Parietal lobe (tissue), 1 donor: ENCODE measurements around the gene CTRB1. TPM values are rescaled to one million over a fixed set of nuclear protein-coding genes. Genes with fewer than 3 reads are reported as not detected.

Experiments used
- total RNA-seq: library from RNA; depleted of rRNA; stranded (reverse); fragments of >200 nt; gene quantifications from one replicate; pipeline ENCODE4 v1.2.3, GENCODE V29; 2014

CTRB1 gene
- total RNA-seq, result not detected

DNA sequence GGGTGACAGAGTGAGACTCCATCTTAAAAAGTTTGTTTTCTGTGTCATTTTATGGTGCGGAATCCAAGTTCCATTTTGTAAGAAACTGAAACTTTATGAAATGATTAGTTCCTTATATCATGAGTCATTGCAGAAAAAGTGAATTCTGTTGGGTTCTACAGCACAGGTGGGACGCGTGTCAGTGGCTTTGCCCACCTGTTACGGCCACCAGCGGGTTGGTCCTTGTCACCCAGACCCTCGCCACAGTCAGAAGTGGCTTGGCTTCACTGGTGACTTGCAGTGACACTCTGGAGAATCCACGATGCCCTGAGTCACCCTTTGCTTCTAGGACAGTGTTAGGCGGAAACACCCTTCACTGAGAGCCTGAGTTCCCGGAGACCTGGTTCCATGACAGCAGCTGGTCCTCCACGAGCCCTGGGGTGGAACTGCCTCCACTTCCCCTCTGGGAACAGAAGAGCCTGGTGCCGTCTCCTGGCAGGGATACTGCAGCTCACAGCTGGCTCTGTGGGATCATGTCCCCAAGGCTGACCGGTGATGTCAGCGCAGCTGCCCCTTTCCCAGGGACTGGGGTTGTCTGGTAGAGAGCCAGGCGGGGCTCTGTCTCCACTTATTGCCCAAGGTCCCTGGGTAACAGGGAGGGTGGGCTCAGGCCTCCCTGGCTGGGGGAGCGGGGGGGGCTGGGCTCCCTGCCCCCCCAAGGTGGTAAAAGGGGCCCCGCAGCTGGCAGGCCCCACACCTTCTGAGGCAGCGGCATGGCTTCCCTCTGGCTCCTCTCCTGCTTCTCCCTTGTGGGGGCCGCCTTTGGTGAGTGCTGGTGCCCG lies at the start of gene CTRB1:
Gene CTRB1, plus strand, starts transcription at position 733 of the 821 bp plus-strand sequence. Its CDS starts 20 bp downstream, at position 753.

DNA sequence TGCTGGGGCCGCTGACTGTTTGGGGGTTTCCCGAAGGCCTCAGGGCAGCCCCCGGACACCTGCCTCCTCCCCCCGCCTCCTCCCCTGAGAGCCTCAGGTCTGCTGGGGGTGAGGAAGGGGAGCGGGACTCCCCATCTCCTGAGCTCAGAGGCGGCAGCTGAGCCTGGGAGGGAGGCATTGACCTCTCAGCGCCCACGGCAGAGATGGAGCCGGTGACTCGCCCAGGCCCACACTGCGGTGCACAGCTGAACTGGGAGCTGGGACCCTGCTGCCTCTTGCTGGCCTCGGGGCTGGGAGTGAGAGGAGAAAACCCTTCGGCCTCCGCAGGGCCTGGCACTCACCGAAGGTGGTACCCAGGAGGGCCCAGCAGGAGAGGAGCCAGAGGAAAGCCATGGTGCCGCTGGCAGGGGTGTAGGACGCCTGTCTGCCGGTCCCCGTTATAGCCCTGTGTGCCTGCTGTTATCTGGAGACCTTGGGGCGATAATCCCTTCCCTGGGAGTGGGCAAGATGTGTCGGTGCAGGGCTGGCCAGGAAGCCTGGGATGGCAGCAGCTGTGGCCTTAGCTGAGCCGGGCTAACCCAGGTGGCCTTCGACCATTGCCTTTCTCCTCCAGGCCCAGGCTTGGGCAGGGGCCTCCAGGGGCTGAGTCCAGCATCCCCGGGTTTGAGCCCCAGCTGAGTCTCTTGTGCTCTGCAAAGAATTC lies 11.9 kb upstream of the CTRB1 start, which contains the start of gene CTRB2:
Gene CTRB2, minus strand, starts transcription at position 413 of the 703 bp plus-strand sequence. Its CDS starts 20 bp downstream, at position 393.

DNA sequence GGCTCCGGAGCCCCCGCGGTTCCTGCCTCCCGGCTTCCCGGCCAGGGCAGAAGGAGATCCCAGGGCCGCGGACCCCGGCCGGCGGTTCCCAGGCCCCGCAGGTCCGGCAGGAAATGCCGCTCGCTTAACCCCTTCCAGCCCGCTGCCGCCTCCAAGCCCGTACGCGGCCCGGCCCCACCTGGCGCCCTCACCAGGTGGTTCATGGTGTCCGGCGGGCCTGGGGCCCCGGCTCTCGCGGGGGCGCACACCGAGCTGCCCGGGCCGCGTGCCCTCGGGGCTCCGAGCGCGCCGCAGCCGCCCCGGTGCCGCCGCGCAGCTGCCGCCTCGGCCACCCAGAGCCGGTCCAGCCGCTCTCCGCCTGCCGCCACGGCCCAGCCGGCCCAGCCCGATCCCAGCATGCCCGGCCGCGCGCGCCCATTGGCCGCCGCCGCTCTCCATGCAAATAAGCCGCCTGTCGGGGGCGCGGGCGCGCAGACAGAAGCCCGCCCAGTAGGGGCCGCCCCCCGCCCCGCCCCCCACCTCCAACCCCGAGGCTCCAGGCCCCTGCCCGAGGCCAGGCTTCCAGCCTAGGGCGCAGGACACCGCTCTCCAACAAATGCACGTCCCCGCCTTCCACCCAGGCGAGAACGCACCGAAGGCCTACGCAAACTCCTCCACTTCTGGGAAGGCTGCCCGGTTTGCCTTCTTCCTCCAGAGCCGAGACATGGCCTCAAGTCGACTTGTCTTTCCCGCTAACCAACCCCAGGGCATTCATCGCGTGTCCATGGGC lies 32.7 kb downstream of the CTRB1 start, which contains the start of gene BCAR1:
Gene BCAR1, minus strand, starts transcription at position 345 of the 769 bp plus-strand sequence. Its CDS starts 142 bp downstream, at position 203.

Other genes with a start within 250 kb of the CTRB1 start
- 61.0 TPM for gene WDR59, start 233.9 kb upstream of the CTRB1 start, total RNA-seq
- gene ZNRF1, start 220.0 kb upstream of the CTRB1 start, total RNA-seq, result 42.9 TPM
- gene LDHD, start 102.2 kb upstream of the CTRB1 start, total RNA-seq, result 1.6 TPM
- 55.7 TPM for gene ZFP1, start 70.5 kb upstream of the CTRB1 start, total RNA-seq
- gene CTRB2, start 11.8 kb upstream of the CTRB1 start, total RNA-seq, result not detected
- gene BCAR1, start 32.6 kb downstream of the CTRB1 start, total RNA-seq, result 28.5 TPM
- 97.7 TPM for gene CFDP1, start 214.5 kb downstream of the CTRB1 start, total RNA-seq
- gene TMEM170A, start 245.7 kb downstream of the CTRB1 start, total RNA-seq, result 23.2 TPM